DND-41 (cell line): Measurements from ENCODE around the gene OSBP2.

Experiments
- ATAC-seq: fragments of 200-7000 bp; cut with Tn5 transposase; 3 replicates; pipeline ENCODE4 v1.9.1; 2021; ENCODE audit warnings: low read depth; ENCODE audit not compliant: insufficient read depth
- DNase-seq: peaks from one replicate; pipeline ENCODE4 v3.0.0-alpha.2; 2020
- H2AFZ ChIP-seq: 2 replicates; pipeline ENCODE4 v1.6.0; 2012; ENCODE audit warnings: low read depth, low read length
- H3K27ac ChIP-seq: 2 replicates; pipeline ENCODE4 v1.5.1; 2012; ENCODE audit warnings: low read length, inconsistent platforms
- H3K27me3 ChIP-seq: fragments of 200-600 bp; sonication (generic); 2 replicates; pipeline ENCODE4 v1.6.0; 2012; ENCODE audit warnings: low read length, mild to moderate bottlenecking, inconsistent platforms; ENCODE audit not compliant: insufficient read depth, poor library complexity
- H3K36me3 ChIP-seq: 2 replicates; pipeline ENCODE4 v1.5.1; 2012; ENCODE audit warnings: low read length, inconsistent platforms; ENCODE audit not compliant: insufficient read depth
- H3K4me1 ChIP-seq: 2 replicates; pipeline ENCODE4 v1.5.1; 2012; ENCODE audit warnings: mild to moderate bottlenecking, low read length; ENCODE audit not compliant: insufficient read depth
- H3K4me2 ChIP-seq: 2 replicates; pipeline ENCODE4 v1.6.0; 2012; ENCODE audit warnings: mild to moderate bottlenecking, moderate library complexity, low read length, inconsistent platforms; ENCODE audit not compliant: insufficient read depth
- H3K4me3 ChIP-seq, 2 experiments: fragments of 200-600 bp in 1 of 2; shearing (Covaris generic) in 1 of 2; 2 replicates each; pipeline ENCODE4 v1.5.1; 2012 to 2016; ENCODE audit warnings: inconsistent platforms in 2 of 2, low read length in 2 of 2, mild to moderate bottlenecking in 2 of 2, low read depth in 1 of 2, moderate library complexity in 1 of 2
- H3K79me2 ChIP-seq: 2 replicates; pipeline ENCODE4 v1.6.0; 2012; ENCODE audit warnings: low read length, inconsistent platforms; ENCODE audit not compliant: insufficient read depth
- H3K9ac ChIP-seq: 2 replicates; pipeline ENCODE4 v1.6.0; 2012; ENCODE audit warnings: low read depth, mild to moderate bottlenecking, inconsistent platforms, low read length, moderate library complexity
- H3K9me3 ChIP-seq: 2 replicates; pipeline ENCODE4 v1.5.1; 2012; ENCODE audit warnings: low read length, moderate library complexity, mild to moderate bottlenecking, inconsistent platforms; ENCODE audit not compliant: insufficient read depth, severe bottlenecking
- H4K20me1 ChIP-seq: 2 replicates; pipeline ENCODE4 v1.6.0; 2012; ENCODE audit warnings: low read length; ENCODE audit not compliant: insufficient read depth
- CTCF ChIP-seq: IDR thresholded peaks from 2 replicates; pipeline ENCODE4 v1.5.1; 2012; ENCODE audit warnings: borderline replicate concordance, low read length, moderate library complexity, mild to moderate bottlenecking; ENCODE audit not compliant: poor library complexity, severe bottlenecking; ENCODE audit errors: extremely low read depth
- EZH2 ChIP-seq: IDR thresholded peaks from 3 replicates; pipeline ENCODE4 v1.6.1; 2012; ENCODE audit warnings: borderline replicate concordance, low read depth, mild to moderate bottlenecking, moderate library complexity, low read length, inconsistent platforms; ENCODE audit not compliant: severe bottlenecking

The OSBP2 gene

GRCh38 chr22:30717331-30717921, 22.8 kb downstream of the OSBP2 start:
- Histone ChIP-seq H3K79me2 (no peaks in the 10 kb centered on the region), H3K36me3 (no peaks in the 10 kb centered on the region), H3K9ac (no peak overlapping the region), H3K4me2 (no peak overlapping the region), H3K4me3 (no peak overlapping the region), H2AFZ (no peak overlapping the region), H3K27me3 (no peaks in the 10 kb centered on the region), H3K27ac (no peak overlapping the region), H3K4me1 (no peaks in the 10 kb centered on the region), H3K9me3 (no peaks in the 10 kb centered on the region), H4K20me1 (no peaks in the 10 kb centered on the region)
- TF ChIP-seq CTCF (no peak), EZH2 (no peak)
- no peak for DNase-seq
- no peak for ATAC-seq

GRCh38 chr22:30717952-30718351, 23.3 kb downstream of the OSBP2 start:
- no peak overlapping the region for H2AFZ ChIP-seq
- H3K4me3 ChIP-seq, result no peak overlapping the region
- no peaks in the 10 kb centered on the region for H3K4me1 ChIP-seq
- no peaks in the 10 kb centered on the region for H3K9me3 ChIP-seq
- no peak overlapping the region for H3K9ac ChIP-seq
- no peak for ATAC-seq
- no peaks in the 10 kb centered on the region for H3K27me3 ChIP-seq
- no peak for DNase-seq
- TF ChIP-seq CTCF (no peak), EZH2 (no peak)
- no peaks in the 10 kb centered on the region for H3K36me3 ChIP-seq
- H3K79me2 ChIP-seq, result no peaks in the 10 kb centered on the region
- no peaks in the 10 kb centered on the region for H4K20me1 ChIP-seq
- no peak overlapping the region for H3K27ac ChIP-seq
- H3K4me2 ChIP-seq, result no peak overlapping the region

GRCh38 chr22:30718491-30718890, 23.8 kb downstream of the OSBP2 start:
- Histone ChIP-seq H3K27ac (no peak overlapping the region), H4K20me1 (no peaks in the 10 kb centered on the region), H3K36me3 (no peaks in the 10 kb centered on the region)

More at GRCh38 chr22:30718491-30718890, 23.8 kb downstream of the OSBP2 start:
- Histone ChIP-seq H3K9me3 (no peaks in the 10 kb centered on the region), H3K79me2 (no peaks in the 10 kb centered on the region), H3K4me2 (no peak overlapping the region), H3K9ac (no peak overlapping the region), H2AFZ (no peak overlapping the region), H3K27me3 (no peaks in the 10 kb centered on the region), H3K4me3 (no peak overlapping the region), H3K4me1 (no peaks in the 10 kb centered on the region)
- TF ChIP-seq CTCF (no peak), EZH2 (no peak)
- DNase-seq (no peak), ATAC-seq (no peak)
